ENCODE data around the gene HP1BP3. TPM values are rescaled to one million over a fixed set of nuclear protein-coding genes. Genes with fewer than 3 reads are reported as not detected.

Gene HP1BP3
- total RNA-seq, 1 donor from 2014 or later, result 269 TPM

DNA sequence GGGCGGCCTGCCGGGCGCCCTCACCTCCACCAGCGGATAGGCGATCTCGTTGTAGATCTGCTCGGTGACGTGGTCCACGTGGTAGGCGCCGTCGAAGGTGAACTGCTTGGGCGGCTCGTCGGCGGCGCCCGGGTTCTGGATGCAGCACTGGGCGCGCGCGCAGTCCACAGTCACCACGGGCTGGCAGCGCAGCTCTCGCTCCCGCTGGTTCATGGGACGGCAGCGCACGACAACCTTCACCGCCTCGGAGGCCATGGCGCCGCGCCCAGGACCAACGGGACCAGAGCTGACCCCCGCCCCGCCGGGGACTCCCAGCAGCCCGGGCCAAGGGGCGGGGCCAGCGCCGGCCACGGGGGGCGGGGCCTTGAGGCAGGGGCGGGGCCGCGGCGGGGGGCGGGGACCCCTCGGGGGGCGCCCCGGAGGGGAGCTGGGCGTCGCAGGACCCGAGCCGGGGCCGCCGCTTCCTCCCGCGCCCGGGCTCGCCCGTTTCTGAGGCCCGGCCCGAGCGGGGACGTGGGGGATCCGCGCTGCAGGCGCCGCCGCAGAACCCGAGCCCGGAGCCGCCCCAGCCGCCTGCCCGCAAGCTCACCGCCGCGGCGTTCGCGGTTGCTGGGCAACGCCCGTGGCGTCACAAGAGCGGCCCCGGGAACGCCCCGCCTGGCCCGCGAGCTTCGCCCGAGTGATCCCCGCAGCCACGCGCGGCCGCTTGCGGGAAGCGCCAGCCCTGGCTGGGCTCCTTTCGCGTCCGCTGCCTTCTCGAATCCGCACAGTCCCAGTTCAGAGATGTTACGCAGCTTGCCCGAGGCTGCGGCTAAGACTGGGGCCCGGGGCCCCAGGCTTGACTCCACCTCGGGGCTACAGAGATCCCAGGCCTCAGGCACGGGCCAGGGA is 69.4 kb downstream of the HP1BP3 start, which contains the start of gene KIF17:
Gene KIF17 (minus strand): TSS at position 556 of the 891 bp plus-strand sequence. CDS start 301 bp downstream, at position 255.
- Mint-ChIP-seq H3K4me1 (no peaks in the 10 kb centered on the region), H3K27me3 (ENCODE audit: low read depth) (peaks cover 47% of the 10 kb centered on the region), H3K4me3 (peak within 1 kb of the TSS; percentile 66), H3K36me3 (no peaks in the 10 kb centered on the region), H3K9me3 (no peaks in the 10 kb centered on the region), H3K27ac (no peak within 1 kb of the TSS)
- TF ChIP-seq, protein P1, sequence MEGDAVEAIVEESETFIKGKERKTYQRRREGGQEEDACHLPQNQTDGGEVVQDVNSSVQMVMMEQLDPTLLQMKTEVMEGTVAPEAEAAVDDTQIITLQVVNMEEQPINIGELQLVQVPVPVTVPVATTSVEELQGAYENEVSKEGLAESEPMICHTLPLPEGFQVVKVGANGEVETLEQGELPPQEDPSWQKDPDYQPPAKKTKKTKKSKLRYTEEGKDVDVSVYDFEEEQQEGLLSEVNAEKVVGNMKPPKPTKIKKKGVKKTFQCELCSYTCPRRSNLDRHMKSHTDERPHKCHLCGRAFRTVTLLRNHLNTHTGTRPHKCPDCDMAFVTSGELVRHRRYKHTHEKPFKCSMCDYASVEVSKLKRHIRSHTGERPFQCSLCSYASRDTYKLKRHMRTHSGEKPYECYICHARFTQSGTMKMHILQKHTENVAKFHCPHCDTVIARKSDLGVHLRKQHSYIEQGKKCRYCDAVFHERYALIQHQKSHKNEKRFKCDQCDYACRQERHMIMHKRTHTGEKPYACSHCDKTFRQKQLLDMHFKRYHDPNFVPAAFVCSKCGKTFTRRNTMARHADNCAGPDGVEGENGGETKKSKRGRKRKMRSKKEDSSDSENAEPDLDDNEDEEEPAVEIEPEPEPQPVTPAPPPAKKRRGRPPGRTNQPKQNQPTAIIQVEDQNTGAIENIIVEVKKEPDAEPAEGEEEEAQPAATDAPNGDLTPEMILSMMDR (IDR thresholded peaks at IDR 0.05; ENCODE audit: unreplicated experiment), result no peak
- DNase-seq (ENCODE audit: low spot score in 2 of 2, unreplicated experiment in 2 of 2), result peak; percentile 76 to 80

DNA sequence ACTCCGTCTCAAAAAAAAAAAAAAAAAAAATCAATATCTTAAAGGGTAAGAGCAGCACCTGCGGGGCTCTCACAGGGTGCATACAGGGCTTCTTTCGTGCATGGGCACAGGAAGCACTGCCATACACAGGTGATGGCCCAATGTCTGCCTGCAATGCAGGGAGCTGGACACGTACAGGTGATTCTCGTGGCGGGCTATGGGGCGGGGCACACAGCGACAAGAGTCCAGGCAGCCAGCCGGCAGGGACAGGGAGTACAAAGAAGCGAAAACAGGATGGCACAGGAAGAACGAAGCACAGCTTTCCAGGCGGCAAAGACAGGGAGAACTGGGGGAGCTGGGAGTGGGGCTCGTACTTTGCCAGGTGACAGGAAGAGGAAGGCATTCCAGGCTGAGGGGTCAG is 70.9 kb downstream of the HP1BP3 start:
- no peaks in the 10 kb centered on the region for H3K4me1 Mint-ChIP-seq
- no peaks in the 10 kb centered on the region for H3K36me3 Mint-ChIP-seq
- no peak overlapping the region for H3K27ac Mint-ChIP-seq
- peak overlapping the region; percentile 48 for H3K4me3 Mint-ChIP-seq
- peaks cover 47% of the 10 kb centered on the region for H3K27me3 Mint-ChIP-seq (ENCODE audit: low read depth)
- H3K9me3 Mint-ChIP-seq, result no peaks in the 10 kb centered on the region
- no peak for DNase-seq (ENCODE audit: low spot score in 2 of 2, unreplicated experiment in 2 of 2)
- TF ChIP-seq, protein P1 (IDR thresholded peaks at IDR 0.05; ENCODE audit: unreplicated experiment), result no peak

DNA sequence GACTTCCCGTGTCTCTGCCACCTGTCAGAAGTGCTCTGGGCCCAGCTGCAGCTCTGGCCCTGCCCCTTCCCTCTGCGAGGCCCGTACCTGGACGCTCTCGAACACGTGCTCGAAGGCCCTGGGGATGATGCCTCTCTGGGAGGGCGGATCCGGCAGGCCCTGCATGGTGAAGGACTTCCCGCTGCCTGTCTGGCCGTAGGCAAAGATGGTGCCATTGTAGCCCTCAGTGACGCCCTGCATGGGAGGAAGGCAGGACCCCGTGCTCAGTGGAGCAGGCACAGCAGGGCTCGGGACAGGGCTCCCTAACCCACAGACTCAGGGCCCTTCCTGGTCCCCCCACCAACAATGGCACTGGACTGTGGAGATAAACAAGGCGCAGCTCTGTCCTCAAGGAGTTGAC is 71.7 kb downstream of the HP1BP3 start:
- H3K4me3 Mint-ChIP-seq, result no peak overlapping the region
- H3K4me1 Mint-ChIP-seq, result no peaks in the 10 kb centered on the region
- no peaks in the 10 kb centered on the region for H3K36me3 Mint-ChIP-seq
- no peak for DNase-seq (ENCODE audit: low spot score in 2 of 2, unreplicated experiment in 2 of 2)
- no peak overlapping the region for H3K27ac Mint-ChIP-seq
- H3K27me3 Mint-ChIP-seq (ENCODE audit: low read depth), result peaks cover 41% of the 10 kb centered on the region
- TF ChIP-seq, protein P1 (IDR thresholded peaks at IDR 0.05; ENCODE audit: unreplicated experiment), result no peak
- H3K9me3 Mint-ChIP-seq, result no peaks in the 10 kb centered on the region

DNA sequence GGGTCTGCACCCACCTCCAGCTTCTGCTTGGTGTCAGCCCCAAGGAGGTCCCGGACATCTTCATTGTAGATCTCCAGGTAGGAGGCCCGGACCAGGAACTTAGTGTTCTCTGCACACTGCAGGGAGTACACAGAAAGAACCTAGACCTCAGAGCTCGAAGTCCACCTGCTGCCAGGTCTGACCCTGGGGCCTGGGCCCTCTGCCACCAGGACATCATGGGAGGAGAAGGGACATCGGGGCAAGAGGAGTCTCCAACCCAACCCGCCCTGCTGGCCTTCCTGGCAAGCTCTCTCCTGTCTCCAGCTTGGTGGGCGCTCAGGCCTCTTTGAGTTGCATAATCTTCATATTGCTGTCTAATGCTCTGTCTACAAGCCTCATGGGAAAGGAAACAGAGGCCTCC is 73.7 kb downstream of the HP1BP3 start:
- no peak overlapping the region for H3K4me3 Mint-ChIP-seq
- no peak for DNase-seq (ENCODE audit: low spot score in 2 of 2, unreplicated experiment in 2 of 2)
- H3K27ac Mint-ChIP-seq, result no peak overlapping the region
- no peaks in the 10 kb centered on the region for H3K36me3 Mint-ChIP-seq
- H3K4me1 Mint-ChIP-seq, result no peaks in the 10 kb centered on the region
- H3K9me3 Mint-ChIP-seq, result no peaks in the 10 kb centered on the region
- TF ChIP-seq, protein P1 (IDR thresholded peaks at IDR 0.05; ENCODE audit: unreplicated experiment), result no peak
- peaks cover 22% of the 10 kb centered on the region for H3K27me3 Mint-ChIP-seq (ENCODE audit: low read depth)

DNA sequence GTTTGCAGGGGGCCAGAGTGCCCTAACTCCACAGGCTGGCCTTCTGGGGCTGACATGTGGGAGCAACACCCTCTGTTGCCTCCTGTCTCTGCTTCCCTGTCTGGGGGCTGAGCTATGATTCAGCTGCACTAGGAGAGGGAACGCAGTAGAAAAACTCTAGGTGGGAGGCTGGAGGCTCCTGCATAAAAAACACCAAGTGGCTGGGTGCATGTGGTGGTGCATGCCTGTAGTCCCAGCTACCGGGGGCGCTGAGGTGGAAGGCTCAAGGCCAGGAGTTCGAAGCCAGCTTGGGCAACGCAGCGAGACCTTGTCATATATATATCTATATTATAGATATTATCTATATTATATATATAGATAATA is 74.9 kb downstream of the HP1BP3 start:
- Mint-ChIP-seq H3K4me1 (no peaks in the 10 kb centered on the region), H3K9me3 (no peaks in the 10 kb centered on the region), H3K27me3 (ENCODE audit: low read depth) (peaks cover 14% of the 10 kb centered on the region), H3K27ac (no peak overlapping the region), H3K4me3 (no peak overlapping the region), H3K36me3 (no peaks in the 10 kb centered on the region)
- no peak for DNase-seq (ENCODE audit: low spot score in 2 of 2, unreplicated experiment in 2 of 2)
- TF ChIP-seq, protein P1 (IDR thresholded peaks at IDR 0.05; ENCODE audit: unreplicated experiment), result no peak
